HT-29 (cell line): ENCODE data around the gene DLG4. TPM values are rescaled to one million over a fixed set of nuclear protein-coding genes. Genes with fewer than 3 reads are reported as not detected.

ENCODE experiments used
- DNase-seq: peaks from one replicate; pipeline ENCODE4 v3.0.0-alpha.2; 2015; ENCODE audit warnings: low spot score
- total RNA-seq: library from RNA; depleted of rRNA; stranded (reverse); fragments of >200 nt; shearing (Covaris generic); gene quantifications from 2 replicates; pipeline ENCODE4 v1.2.3, GENCODE V29; 2014

DLG4 gene
- total RNA-seq, 1 experiment from 2014 or later, result 1.6 TPM

DNA sequence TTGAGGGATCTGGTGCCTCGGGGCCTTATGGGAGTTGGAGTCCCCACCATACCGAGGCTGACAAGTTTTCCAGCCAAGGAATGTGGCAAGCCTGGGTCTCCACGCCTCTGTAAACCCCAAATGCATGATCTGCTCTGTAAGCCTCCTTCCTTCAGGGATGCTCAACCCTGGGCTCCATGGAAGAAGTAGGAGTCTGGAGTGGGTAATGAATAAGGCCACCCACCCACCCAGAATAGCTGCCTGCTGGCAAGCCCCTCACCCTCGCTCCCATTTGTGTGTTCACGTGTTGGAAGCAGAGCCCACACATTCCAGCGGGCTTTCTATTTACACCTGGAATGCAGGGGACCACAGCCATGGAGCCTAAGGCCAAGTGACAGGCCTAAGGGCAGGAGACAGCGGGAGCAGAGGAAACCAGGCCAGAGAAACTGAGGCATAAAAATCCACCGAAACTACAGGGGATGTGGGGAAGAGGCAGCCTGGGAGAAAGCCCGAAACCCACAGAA lies 4.4 kb downstream of the DLG4 start:
- no peak for DNase-seq

DNA sequence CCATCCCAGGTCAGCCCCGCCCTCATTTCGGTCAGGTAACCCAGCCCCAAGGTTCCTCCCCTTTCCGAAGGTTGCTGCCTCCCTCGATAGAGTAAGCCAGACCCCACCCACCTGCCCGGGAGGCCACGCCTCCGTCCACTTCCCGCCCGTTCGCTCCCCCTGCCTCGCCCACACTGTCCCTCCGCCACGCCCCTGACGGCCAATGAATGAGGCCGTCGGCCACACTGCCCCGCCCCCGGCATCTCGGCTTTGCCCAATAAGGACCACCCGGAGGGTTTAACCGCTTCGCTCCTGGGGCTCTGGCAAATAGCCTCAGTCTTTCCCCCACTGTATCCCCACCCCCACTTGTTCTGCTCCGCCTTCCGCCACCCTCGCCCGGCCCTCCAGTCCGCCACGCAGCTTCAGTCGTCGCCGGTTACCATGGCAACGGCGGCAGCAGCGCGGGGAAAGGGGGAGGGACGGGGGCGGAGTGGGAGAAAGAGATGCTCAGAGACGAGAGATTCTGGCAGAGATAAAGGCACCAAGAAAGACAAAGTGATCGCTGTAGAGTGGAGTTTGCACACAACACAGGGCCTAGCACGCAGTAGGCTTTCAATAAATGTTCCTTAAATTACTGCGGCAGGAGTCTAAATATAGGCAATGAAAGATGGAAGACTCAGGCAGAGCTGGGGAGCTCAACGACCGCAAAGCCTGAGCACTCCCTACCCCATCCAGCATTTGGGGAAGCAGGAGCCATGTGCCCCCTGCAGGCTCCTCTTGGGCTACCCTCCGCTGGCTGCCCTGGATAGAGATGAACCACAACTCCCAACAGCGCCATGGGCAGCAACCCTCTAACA lies 5.1 kb downstream of the DLG4 start:
- peak; percentile 89 for DNase-seq

DNA sequence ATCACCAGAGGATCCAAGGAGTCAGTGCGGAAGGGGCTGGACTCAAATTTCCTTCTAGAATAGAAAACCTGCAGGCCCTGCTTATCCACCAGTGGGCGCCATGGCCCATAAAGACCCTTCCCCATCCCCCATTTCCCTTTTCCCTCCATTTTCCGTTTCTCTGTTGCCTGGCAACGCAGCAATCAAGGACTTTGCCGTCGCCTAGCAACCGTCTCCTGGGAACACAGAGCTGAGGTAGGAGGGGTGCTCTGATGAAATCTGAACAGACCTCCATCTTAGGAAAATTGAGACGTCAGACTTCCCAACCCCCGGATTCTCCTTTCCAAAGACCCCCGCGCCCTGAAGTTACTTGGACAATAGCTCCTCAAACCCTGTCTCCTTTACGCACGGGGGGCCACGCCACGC lies 5.7 kb downstream of the DLG4 start:
- DNase-seq, result peak; percentile 67

DNA sequence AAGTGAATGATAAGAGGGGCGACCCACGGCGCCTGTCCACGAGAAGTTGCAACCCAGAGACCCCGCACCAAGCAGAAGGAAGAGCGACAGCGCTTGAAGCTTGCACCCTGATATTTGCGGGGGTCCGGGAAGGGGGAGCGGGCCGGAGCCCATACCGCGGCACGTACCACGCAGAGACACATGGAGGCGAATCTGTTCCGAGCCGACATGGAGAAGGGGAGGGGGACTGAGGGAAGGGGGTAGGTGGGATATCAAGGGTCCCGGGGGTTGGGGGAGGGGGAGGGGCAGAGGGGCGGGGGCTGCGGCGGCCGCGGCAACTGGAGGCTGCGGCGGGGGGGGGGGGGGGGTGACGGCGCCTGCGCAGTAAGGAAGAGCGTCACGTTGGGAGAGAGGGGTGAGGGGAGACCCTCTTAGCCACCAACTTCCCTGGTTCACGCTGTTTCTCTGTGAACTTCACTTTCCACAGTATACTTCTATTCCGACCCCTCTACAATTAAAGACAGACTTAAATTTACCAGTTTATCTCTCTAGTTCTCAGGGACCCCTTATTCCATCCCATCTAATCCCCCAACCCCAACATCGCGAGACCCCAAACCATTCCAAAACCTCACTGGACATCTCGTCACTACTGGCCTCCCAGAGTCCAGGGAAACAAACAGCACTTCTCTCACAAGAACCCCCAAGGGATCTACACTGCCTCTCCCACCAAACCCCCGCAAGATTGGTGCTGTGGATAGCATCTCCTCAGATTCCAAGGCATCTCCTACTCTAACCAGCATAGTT lies 8.0 kb downstream of the DLG4 start:
- no peak for DNase-seq

DNA sequence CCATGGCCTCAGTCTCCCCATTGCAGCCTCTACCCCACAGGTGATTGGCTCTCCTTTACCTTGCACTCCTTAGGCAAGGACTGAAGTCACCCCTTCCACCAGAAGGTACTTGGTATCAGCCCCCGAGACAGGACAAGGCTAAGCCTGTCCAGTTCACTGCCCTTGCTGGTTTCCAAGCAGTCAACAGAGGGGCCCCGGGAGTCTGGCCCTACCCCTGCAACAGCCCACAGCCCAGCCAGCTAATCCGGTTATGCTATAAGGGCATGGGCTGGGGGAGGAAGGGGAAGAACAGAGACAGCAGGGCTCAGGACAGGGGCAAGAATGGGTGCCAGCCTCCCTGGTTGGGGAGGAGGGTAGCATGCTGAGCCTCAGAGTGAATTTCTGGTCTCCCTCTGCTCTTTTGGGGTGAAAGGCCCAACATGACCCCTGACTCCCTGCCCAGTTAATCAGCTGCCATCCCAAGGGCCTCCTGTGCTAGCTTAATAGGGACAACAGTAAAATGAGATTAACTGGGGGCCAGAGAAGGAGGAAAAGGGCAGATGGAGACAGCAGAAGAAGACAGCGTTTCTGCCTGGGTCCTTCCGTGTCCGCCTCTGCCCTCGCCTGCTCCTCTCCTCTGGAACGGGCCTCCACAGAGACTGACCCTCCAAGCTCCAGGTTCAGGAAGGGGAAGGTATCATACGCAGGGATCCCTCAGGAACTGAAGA lies 10.7 kb downstream of the DLG4 start:
- DNase-seq, result no peak

DNA sequence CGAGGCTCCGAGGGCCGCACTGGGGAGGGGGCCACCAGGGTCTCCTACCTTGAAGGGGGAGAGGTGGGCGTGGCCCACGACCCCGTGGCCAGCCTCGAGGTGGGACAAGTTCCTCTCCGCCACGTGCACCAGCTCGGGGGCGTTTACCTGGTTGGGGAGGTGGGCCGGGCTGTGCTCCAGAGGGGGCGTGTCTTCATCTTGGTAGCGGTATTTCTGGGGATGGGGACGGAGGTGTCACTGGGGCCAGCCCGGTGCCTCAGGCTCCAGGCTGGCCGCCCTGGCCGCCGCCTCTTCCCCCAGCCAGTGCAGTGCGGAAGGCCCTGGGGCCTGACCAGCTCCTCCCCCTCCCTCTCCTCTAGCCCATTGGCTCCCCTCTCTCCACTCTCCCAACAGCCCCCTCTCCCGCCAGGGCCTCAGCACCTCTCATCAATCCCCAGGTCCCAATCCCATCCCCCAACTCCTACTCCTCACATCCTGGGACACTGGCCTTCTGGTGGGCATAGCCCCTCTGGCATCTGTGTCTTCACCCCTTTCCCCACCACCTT lies 11.5 kb downstream of the DLG4 start:
- DNase-seq, result no peak

DNA sequence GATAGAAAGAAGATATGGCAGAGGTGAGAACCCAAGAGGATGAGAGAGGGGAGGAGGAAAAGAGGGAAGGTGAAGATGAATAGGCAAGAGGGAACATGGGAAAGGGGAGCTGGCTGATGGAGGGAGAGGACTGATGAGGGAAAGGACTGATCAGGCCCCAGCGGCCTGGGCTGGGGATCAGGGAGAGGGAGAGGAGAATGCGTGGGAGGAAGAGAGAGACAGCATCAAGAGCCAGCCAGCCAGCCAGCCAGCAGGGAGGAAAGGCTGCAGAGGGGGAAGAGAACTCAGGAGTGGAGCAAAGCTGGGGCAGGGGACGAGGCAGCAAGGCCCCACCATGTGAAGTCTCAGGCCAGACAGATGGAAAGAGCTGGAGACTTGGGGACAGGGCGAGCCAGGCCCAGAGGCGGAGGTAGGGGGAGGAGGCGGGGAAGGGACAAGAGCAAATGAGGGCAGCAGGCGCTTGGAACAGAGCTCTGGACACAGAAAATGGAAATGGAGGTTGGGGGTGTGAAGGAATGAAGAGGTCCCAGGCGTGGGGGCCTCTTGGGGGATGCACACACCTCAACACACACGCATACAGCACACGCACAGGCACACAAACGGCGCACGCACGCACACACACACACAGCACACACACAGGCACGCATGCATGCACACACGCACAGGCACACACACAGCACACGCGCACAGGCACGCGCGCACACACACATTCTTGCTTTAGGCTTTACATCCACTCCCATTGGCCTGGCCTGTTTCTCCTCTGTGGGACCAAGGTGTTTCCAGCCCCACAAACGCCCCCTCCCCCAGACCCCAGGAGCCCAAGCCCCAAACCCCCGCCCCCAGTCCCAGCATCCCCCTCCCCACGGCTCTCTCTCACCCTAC lies 12.3 kb downstream of the DLG4 start:
- no peak for DNase-seq

DNA sequence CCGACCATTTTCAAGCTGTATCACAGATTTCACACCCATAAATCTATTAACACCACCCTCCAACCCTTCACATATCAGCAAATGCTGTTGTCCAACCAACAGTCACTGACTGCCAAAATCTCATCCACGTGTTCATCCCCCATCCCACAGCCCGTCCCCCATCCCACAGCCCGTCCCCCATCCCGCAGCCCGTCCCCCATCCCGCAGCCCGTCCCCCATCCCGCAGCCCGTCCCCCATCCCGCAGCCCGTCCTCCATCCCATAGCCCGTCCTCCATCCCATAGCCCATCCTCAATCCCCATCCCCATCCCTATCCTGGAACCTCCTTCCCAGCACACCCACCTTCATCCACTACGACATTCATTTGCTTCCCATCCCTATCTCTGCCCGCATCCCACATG lies 14.1 kb downstream of the DLG4 start:
- DNase-seq, result no peak

DNA sequence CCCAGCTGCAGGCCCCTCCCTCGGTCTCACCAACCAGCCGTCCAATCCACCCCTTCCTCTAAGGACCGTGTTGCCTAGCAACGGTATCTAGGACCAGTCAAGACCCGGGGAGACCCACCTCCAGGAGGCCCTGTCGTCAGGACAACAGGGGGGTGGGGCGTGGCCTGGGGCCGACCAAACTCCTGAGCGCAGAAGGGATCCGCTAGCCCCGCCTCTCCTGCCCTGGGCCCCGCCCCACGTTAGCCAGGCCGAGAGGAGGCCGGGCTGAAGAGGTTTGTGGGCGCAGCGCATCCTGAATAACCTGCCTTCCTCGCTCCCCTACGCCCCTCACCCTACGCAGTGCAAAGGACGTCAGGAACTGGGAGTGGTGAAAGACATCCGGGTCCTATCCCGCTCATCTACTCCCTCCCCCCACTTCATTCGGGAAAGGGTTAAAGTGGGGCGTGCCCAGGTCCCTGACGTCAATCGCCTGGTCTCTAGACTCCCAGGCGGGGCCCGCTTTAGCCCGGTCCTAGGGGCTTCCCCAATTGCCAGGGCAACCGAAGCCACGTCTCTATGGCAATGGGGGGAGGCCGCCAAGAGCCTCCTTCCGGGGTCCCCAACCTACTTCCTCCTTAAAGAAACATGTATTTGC lies 14.7 kb downstream of the DLG4 start:
- DNase-seq, result peak; percentile 25

DNA sequence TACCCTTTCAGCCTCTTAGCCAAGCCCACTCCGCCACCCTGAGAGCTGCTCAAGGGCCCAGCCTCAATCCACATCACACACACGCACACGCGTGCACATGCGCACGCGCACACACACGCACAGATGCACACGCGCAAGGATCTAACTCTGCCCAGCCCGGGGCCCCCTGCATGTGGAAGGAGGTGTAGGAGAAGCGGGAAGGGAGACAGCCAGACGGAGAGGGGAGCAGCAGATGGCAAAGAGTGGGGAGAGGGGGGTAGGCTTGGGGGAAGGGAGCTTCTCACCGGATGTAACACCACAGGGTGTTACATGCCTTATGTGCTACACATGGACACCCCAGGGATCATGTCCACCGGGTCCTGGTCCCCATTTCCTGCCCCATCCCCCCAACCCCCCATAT lies 15.3 kb downstream of the DLG4 start:
- no peak for DNase-seq

DNA sequence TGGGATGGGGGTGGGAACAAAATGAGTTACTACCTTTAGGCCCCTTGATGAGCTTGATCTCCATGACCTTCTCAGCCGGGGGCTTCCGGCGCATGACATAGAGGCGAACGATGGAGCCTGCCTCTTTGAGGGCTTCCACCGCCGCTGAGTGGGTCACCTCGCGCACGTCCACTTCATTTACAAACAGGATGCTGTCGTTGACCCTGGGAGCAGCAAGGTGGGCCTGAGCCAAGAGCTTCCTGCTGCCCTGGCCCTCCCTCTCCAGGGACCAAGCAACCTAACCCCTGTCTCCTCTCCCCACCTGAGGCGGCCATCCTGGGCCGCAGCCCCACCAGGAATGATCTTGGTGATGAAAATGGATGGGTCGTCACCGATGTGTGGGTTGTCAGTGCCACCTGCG lies 16.2 kb downstream of the DLG4 start:
- no peak for DNase-seq

DNA sequence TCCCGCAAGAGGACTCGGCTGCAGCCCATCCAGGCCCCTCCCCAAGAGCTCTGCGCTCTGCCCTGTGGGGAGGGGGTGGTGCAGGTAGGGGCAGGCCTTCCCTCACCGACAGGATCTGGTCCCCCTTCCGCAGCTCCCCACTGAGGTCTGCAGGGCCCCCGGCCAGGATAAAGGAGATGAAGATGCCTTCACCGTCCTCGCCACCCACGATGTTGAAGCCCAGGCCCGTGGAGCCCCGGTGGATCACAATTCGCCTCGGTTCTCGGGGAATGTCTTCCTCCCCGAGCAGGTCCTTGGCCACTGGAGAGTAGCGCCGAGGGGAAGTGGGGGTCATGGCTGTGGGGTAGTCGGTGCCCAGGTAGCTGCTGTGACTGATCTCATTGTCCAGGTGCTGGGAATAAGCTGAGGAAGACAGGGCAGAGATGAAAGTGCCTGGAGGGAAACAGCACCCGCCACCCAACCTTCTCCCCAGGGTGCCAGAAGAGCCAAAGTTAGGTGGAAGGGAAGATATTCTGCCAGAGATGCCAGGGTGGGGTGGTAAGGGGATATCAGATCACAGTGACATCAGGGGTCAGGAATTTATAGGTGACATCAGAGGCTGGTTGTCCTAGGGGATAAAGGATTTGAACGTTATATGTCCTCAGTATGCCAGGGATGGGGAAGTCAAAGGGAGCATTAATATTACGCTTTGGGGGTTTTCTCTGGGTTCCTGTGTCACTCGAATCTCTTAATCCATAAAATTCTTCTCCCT lies 22.8 kb downstream of the DLG4 start:
- no peak for DNase-seq

DNA sequence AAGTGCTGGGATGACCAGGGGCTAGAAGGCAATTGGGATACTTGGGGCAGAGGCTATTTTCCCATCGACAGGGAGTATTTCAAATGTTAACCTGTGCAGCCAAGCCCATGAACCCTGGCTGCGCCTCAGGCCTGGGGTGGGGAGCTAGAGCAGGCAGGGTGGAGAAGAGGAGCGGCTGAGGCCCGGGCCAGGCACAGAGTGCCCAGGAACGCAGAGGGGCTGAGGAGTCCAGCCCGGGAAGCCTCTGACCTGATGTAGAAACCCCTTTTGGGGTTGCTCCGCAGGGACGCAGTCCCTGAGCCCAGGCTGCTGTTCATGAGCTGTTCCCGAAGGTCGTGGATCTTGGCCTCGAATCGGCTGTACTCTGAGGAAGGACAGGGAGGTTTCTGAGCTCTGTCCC lies 23.7 kb downstream of the DLG4 start:
- DNase-seq, result no peak

DNA sequence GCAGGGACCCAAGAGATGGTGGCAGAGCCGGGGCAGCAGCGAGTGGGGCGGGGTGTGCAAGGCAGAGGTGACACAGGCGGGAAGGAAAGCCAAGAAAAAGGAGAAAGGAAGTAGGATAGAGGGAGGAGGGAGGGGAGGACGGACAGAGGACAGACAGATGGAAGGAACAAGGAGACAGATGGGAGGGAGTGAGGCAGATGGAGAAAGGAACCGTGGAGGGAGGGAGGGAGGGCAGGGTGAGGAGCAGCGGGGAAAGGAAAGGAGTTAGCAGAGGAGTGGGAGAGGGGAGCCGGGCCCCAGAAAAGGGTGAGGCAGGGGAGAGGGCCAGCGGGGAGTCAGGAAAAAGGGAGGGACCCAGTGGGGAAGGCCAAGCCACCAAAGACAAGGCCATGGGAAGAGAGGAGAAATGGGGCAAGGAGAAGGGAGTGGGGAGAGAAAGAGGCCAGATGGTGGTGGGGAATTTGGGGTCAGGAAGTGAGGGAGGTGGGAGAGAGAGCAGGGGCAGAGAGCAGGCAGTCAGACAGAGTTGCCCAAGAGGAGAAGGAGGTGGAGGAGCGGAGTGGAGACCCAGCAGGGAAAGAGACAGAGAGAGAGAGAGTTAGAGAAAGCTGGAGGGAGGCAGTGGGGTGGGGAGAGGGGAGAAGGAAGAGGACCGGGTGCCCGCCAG lies 27.2 kb downstream of the DLG4 start:
- DNase-seq, result no peak

DNA sequence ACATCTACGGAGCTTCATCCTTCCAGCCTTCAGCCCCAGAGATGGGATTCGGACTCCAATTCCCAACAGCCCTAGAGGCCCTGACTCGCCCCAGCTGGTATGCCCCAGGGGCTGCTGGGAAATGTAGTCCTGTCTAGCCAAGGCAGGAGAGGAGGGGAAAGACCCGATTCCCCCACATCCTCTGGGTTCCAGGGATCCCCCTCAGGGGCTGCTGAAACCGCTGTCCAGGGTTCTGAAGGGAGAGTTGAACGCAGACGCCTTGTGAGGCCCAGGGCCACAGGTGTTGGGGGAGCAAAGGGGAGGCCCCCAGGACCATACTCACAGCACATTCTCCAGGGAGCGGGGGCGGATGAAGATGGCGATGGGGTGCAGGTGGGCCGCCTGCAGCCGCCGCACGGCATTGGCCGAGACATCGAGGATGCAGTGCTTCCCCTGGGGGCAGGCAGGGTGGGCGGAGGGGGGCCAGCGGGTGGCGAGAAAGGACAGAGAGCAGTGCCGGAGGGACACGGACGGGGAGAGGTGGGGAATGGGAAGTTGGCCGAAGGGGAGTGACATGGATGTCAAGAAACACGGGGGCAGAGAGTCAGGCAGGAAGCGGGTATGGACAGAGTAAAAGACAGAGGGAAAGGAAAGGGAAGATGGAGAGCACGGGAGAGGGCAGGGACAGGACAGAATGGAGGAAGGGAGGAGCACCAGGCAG lies 27.9 kb downstream of the DLG4 start:
- DNase-seq, result no peak

DNA sequence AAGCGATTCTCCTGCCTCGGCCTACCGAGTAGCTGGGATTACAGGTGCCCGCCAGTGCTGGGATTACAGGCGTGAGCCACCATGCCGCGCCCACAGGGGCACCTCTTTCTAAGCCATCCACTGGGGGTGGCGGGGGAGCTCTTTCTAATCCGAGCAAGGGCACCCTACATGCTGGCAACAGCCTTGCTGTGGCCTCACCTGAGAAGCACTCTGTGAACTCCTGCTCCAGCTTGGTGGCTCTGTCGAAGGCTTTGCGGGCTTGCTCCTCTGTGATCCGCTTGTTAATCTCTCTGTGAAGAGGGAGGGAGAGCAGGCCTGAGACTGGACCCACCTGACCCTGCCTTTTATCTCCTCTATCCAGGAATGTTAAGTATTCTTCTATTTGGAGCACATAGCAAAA lies 28.6 kb downstream of the DLG4 start:
- no peak for DNase-seq

DNA sequence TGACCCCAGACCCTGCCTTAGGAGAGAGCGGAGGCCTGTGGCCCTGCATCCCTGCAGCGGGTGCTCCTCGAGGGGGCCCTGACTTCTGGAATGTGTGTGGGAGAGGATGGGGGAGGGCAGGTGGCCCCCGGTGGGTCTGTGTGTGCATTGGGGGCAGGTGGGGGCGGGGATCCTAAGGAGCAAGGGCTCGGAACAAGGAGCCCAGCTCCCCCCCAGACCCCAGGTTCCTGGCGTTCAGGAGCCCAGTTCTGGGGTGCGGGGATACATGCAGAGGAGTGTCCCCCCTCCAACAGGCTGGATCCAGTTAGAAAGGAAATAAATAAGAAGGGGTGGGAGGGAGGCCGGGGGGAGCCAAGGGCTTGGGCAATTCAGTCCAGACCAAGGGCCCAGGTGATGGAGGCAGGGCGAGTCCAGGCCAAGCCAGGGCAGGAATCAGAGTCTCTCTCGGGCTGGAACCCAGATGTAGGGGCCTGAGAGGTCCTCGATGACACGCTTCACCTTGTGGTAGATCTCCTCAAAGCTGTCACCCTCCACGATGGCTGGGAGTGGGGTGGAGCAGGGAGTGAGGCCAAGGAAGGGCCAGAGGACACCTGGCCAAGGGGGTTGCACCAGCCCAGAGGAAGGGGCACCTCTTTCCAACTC lies 29.2 kb downstream of the DLG4 start:
- no peak for DNase-seq

DNA sequence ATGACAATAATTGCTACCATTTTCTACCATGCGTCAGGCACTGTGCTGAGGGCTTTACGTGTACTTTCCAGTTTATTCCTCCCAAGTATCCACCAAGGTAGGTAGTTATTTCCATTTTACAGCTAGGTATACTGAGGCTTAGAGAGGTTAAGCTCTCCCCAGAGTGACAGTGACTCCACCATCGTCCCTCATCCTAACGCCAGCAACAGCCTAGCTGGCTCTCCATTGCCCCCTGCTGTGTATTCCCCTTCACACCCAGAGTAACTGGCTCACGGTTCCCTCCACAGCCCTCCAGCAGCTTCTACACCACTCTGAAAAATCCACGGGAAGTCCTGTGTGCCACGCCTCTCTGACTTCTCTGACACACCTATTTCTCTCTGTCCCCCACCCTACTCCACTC lies 33.4 kb downstream of the DLG4 start:
- no peak for DNase-seq
